Measurements from ENCODE around the gene REC114.
"Not testable (repeated sequence)": the region's sequence is repeated elsewhere in the genome, so short reads cannot be mapped to it uniquely, and the experiment has no call there.

The REC114 gene

DNA sequence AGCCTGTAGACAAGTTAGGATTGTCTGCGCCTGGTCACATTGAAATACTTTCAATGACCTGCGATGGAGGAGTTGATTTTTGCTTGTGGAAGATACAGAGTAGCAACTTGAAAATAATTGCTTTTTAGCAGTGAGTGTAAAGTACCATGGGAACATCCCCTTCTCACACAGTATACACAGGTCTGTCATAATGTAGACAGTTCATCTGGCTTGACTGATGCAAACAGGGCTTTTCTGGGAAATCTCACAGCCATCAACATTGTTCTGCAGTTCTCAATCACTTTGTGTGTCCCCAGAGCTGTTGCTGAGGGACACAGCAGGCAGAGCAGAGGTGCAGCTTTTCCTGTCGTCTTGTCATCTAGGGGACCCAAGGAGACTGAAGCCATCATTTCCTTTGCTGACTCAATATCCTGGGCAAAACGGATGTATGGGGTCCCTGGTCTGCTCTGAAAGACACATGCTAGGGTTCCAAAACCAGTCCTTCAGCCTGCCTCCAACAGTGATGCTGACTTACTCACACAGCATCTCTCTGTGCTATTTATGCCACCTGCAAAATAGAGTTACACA, 5.3 kb upstream of the REC114 start:
- TF ChIP-seq, protein P1, sequence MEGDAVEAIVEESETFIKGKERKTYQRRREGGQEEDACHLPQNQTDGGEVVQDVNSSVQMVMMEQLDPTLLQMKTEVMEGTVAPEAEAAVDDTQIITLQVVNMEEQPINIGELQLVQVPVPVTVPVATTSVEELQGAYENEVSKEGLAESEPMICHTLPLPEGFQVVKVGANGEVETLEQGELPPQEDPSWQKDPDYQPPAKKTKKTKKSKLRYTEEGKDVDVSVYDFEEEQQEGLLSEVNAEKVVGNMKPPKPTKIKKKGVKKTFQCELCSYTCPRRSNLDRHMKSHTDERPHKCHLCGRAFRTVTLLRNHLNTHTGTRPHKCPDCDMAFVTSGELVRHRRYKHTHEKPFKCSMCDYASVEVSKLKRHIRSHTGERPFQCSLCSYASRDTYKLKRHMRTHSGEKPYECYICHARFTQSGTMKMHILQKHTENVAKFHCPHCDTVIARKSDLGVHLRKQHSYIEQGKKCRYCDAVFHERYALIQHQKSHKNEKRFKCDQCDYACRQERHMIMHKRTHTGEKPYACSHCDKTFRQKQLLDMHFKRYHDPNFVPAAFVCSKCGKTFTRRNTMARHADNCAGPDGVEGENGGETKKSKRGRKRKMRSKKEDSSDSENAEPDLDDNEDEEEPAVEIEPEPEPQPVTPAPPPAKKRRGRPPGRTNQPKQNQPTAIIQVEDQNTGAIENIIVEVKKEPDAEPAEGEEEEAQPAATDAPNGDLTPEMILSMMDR (IDR thresholded peaks at IDR 0.05; ENCODE audit: borderline replicate concordance, insufficient read depth, low read depth, low read length) = no peak
- H3K4me3 ChIP-seq (ENCODE audit: low read depth, low read length) = no peak overlapping the region

GRCh38 chr15:73438651-73439050, 4.3 kb upstream of the REC114 start:
- no peak overlapping the region for H3K4me3 ChIP-seq (ENCODE audit: low read depth, low read length)
- TF ChIP-seq, protein P1 (IDR thresholded peaks at IDR 0.05; ENCODE audit: borderline replicate concordance, insufficient read depth, low read depth, low read length) = no peak

GRCh38 chr15:73440571-73440970, 2.4 kb upstream of the REC114 start:
- no peak overlapping the region for H3K4me3 ChIP-seq (ENCODE audit: low read depth, low read length)
- TF ChIP-seq, protein P1 (IDR thresholded peaks at IDR 0.05; ENCODE audit: borderline replicate concordance, insufficient read depth, low read depth, low read length) = no peak

DNA sequence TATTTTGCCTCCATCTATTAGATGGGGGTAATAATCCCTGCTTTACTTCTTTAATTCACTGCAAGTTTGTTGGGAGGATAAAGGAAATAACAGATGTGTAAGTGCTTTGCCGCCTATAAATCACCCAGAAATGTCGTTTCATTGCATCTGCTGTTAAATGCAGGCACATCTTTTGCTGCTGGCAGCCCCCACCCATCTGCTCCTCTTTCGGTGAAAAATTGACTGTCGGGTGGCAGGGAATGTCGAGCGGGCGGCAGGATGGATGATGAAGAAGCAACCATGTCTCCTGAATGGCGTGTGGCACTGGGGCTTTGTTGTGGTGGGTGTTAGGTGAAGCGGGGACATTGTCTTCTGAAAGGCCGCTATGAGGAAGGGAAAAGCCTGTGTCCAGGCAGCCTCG, 543 bp upstream of the REC114 start:
- TF ChIP-seq, protein P1 (IDR thresholded peaks at IDR 0.05; ENCODE audit: borderline replicate concordance, insufficient read depth, low read depth, low read length) = no peak
- no peak overlapping the region for H3K4me3 ChIP-seq (ENCODE audit: low read depth, low read length)

DNA sequence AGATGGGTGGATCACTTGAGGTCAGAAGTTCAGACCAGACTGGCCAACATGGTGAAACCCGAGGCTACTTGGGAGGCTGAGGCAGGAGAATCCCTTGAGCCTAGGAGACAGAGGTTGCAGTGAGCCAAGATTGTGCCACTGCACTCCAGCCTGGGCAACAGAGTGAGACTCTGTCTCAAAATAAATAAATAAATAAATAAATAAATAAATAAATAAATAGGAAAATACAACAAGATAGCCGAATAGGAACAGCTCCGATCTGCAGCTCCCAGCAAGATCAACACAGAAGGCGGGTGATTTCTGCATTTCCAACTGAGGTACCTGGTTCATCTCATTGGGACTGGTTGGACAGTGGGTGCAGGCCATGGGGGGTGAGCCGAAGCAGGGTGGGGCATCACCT, 4.5 kb downstream of the REC114 start:
- H3K4me3 ChIP-seq (ENCODE audit: low read depth, low read length) = not testable (repeated sequence)

- not testable (repeated sequence) for H3K4me3 ChIP-seq (ENCODE audit: low read depth, low read length)
Measured at GRCh38 chr15:73448158-73448758, 5.3 kb downstream of the REC114 start.

DNA sequence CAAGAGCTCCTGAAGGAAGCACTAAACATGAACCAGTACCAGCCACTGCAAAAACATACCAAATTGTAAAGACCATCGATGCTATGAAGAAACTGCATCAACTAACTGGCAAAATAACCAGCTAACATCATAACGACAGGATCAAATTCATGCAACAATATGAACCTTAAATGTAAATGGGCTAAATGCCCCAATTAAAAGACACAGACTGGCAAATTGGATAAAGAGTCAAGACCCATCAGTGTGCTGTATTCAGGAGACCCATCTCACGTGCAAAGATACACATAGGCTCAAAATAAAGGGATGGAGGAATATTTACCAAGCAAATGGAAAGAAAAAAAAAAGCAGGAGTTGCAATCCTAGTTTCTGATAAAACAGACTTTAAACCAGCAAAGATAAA, 7.0 kb downstream of the REC114 start:
- not testable (repeated sequence) for H3K4me3 ChIP-seq (ENCODE audit: low read depth, low read length)

- H3K4me3 ChIP-seq (ENCODE audit: low read depth, low read length) = no peak overlapping the region
- TF ChIP-seq, protein P1 (IDR thresholded peaks at IDR 0.05; ENCODE audit: borderline replicate concordance, insufficient read depth, low read depth, low read length) = no peak
Measured at GRCh38 chr15:73454096-73454495, 11.1 kb downstream of the REC114 start.

GRCh38 chr15:73455876-73456275, 12.9 kb downstream of the REC114 start:
- H3K4me3 ChIP-seq (ENCODE audit: low read depth, low read length) = no peak overlapping the region
- TF ChIP-seq, protein P1 (IDR thresholded peaks at IDR 0.05; ENCODE audit: borderline replicate concordance, insufficient read depth, low read depth, low read length) = no peak
